A549 treated with Hydrocortisone at 1 μM for 4 hours (cell line): Measurements from ENCODE around the gene MVK. TPM values are rescaled to one million over a fixed set of nuclear protein-coding genes. Genes with fewer than 3 reads are reported as not detected.

Source experiments
- total RNA-seq: library from RNA; stranded (reverse); fragments of 200-300 nt; extraction: Qiagen RNA extraction; gene quantifications from 5 replicates; pipeline ENCODE4 v1.2.3, GENCODE V29; 2022

Gene MVK
- 6.4 to 8.9 TPM (median 8.4 TPM) in 5 replicates for total RNA-seq

DNA sequence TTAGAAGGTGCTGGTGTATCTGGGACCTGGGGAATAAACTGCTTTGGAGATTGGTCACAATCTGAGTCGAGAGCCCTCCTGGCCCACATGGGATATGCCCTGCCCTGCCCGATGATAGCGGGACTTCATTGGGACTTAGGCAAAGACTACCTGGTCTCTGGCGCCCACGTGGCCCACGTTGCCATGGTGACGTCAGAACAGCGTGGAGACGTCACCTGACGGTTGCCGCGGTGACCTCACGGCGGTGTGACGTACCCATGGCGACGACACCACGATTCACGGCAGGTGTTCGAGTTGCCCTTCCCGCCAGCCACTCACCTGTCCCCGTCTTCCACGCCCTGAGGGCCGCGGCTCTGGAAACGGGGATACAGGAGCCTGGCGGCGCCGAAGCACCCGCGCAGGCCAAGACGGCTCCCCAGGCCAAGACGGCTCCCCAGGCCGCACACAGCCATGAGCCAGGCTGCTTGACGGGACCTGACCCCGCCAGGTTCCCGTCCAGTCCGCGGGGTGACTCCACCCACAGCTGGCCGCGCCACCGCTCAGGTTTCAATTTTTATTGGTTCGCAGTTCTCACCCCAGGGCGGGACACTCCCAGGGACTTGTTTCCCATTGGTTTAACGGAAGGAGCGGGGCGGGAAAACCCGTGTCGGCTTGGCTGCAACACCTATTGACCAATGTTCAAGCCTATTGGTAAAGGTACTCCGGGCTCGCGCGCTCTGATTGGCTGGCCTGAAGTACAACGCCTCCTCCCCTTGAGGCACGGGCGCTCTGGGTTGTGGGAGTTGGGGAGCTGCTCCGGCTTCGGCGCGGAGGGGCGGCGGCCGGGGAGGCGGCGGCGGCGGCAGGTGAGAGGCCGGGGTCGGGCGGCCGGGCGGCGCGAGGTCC, at the start of gene MVK, which contains the start of gene MMAB:
Gene MVK (plus strand): TSS at position 766 of the 885 bp plus-strand sequence. CDS start 1,029 bp downstream, outside the sequence.
Gene MMAB (minus strand): TSS at position 476 of the 885 bp plus-strand sequence. CDS start 24 bp downstream, at position 452.

Other genes with a start within 250 kb of the MVK start
- not detected in 5 replicates for gene MYO1H, start 225.9 kb upstream of the MVK start, total RNA-seq
- gene KCTD10, start 96.5 kb upstream of the MVK start, total RNA-seq = 42.4 to 67.0 TPM (median 45.1 TPM) in 5 replicates
- 12.8 to 16.7 TPM (median 14.0 TPM) in 5 replicates for gene UBE3B, start 96.2 kb upstream of the MVK start, total RNA-seq
- 25.2 to 30.6 TPM (median 26.8 TPM) in 5 replicates for gene MMAB, start 290 bp upstream of the MVK start, total RNA-seq
- gene FAM222A, start 140.0 kb downstream of the MVK start, total RNA-seq = 3.4 to 5.7 TPM (median 4.7 TPM) in 5 replicates